Left lung (tissue), 14 donors: ENCODE measurements around the gene AMY1B. TPM values are rescaled to one million over a fixed set of nuclear protein-coding genes. Genes with fewer than 3 reads are reported as not detected.
"Not testable (repeated sequence)": the region's sequence is repeated elsewhere in the genome, so short reads cannot be mapped to it uniquely, and the experiment has no call there.

Source experiments
- ATAC-seq: fragments of 200-7000 bp; cut with Tn5 transposase; one replicate; pipeline ENCODE4 v1.9.1; 2020; ENCODE audit warnings: moderate library complexity
- DNase-seq, 4 donors: peaks; one replicate each; pipeline ENCODE4 v3.0.0-alpha.2; 2013 to 2020
- H3K27ac ChIP-seq, 2 donors: fragments of 200-600 bp; sonication (generic) in 1 of 2; one replicate each; pipeline versions ENCODE4 v1.5.0 to v1.8.0; 2020 to 2021
- H3K27me3 ChIP-seq, 2 donors: fragments of 200-600 bp; sonication (generic) in 1 of 2; one replicate each; pipeline versions ENCODE4 v1.5.0 to v1.8.0; 2020 to 2021
- H3K36me3 ChIP-seq, 2 donors: fragments of 200-600 bp; sonication (generic) in 1 of 2; one replicate each; pipeline versions ENCODE4 v1.5.0 to v1.8.0; 2020 to 2021
- H3K4me1 ChIP-seq, 2 donors: fragments of 200-600 bp; one replicate each; pipeline ENCODE4 v1.8.0; 2021
- H3K4me3 ChIP-seq, 2 donors: fragments of 200-600 bp; sonication (generic) in 1 of 2; one replicate each; pipeline versions ENCODE4 v1.5.0 to v1.8.0; 2020 to 2021; ENCODE audit warnings: mild to moderate bottlenecking in 1 of 2
- H3K9me3 ChIP-seq, 2 donors: fragments of 200-600 bp; sonication (generic) in 1 of 2; one replicate each; pipeline versions ENCODE4 v1.5.0 to v1.8.0; 2020 to 2021
- intact Hi-C, 2 donors: fragments of 100-400 bp; cut with DNase I; formaldehyde crosslinking; loops; one replicate each; pipeline versions ENCODE4 v1.11.2 to v1.14.2; 2022
- long read RNA-seq, 12 donors: library from polyadenylated mRNA in 2 of 12; unstranded in 2 of 12; transcript quantifications; one replicate each; pipeline ENCODE4 v2.0.0 and lab custom pipeline, GENCODE V29; 2019 to 2026
- polyA plus RNA-seq, 6 donors: library from polyadenylated mRNA; unstranded; fragments of 120-200 nt; gene quantifications; one replicate each; pipeline ENCODE4 v1.2.1, GENCODE V29; 2013; ENCODE audit not compliant: insufficient read length in 6 of 6
- total RNA-seq, 2 donors: library from RNA; stranded (reverse); fragmentation: NEBNext Ultra II Directional; extraction: Animal tissue kit (Norgen Biotek cat#: 25700); gene quantifications; one replicate each; pipeline ENCODE4 v1.2.1, GENCODE V29; 2021
- donor health status: DM: no; HTN: yes; CAD: no.
- donor health status: DM: no; HTN: no; CAD: no.

Gene AMY1B
- total RNA-seq (1 to 10 TPM; 2.5 to 5.2 TPM), polyA plus RNA-seq (1 to 10 TPM in 1 of 6 donors, under 1 TPM in 3, not detected in 2; 0.17 to 2.3 (median 0.38) TPM)
- long read RNA-seq, donor 1 = 0 reads
- long read RNA-seq, donor 2 = 0 reads
- long read RNA-seq, donor 3 = 0 reads
- long read RNA-seq, donor 4, partial matches to known transcripts = 0 of 1 reads
- long read RNA-seq, donor 4, other reads (novel, unspliced or antisense) = 1 of 1 reads
- long read RNA-seq, donor 5 = 0 reads
- long read RNA-seq, donor 6 = 0 reads
- long read RNA-seq, donor 7 = 0 reads
- long read RNA-seq, donor 8 = 0 reads
- long read RNA-seq, donor 9 = 0 reads
- long read RNA-seq, donor 10, partial matches to known transcripts = 2 of 15 reads
- long read RNA-seq, donor 10, other reads (novel, unspliced or antisense) = 13 of 15 reads
- long read RNA-seq, donor 11 = 0 reads
- long read RNA-seq, donor 12 = 0 reads

DNA sequence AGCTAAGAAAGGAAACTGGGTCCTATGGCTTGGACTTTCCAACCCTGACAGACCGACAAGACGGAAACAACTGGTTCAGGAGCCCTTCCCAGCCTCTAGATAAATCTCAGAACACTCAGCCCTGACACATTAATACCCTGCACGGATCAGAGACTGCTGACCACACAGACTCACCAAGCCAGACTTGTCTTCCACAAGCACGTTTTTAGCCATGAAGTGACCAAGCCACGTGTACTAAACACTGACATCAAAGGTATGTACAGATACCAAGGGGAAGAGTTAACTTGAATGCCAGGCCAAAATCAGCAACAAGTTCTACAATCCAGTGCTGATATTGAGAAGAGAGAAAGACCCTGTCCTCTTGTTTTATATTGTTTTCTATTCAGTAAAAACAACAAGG lies at the start of gene AMY1B:
Gene AMY1B, minus strand, starts transcription at position 101 of the 400 bp plus-strand sequence. CDS start 571 bp downstream, outside the sequence.
- intact Hi-C loops, H3K27me3 ChIP-seq, H3K4me3 ChIP-seq, H3K4me1 ChIP-seq, DNase-seq, H3K27ac ChIP-seq, H3K36me3 ChIP-seq, ATAC-seq, H3K9me3 ChIP-seq: not testable (repeated sequence)

DNA sequence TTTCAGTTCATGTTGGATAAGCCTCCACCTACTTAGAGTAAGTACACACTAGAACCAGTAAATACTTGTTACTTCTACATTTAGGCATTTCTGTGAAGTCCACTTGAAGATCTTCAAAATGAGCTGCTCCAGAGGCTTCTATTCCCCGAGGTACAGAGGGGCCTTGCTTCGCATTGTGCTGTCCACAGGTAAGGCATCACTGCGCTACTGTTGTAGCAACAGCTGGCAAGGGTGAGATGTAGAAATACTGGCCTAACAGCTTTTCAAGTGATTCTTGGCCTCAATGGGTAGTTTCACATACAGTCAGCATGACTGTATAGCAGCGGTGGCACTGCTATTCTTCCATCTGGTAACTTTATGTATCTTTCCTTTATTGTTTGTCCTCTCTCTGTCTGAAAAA lies 49.0 kb upstream of the AMY1B start:
- intact Hi-C loops, DNase-seq, H3K36me3 ChIP-seq, H3K27ac ChIP-seq, H3K27me3 ChIP-seq, H3K4me3 ChIP-seq, H3K4me1 ChIP-seq, H3K9me3 ChIP-seq: not testable (repeated sequence)
- peak; percentile 91 for ATAC-seq

DNA sequence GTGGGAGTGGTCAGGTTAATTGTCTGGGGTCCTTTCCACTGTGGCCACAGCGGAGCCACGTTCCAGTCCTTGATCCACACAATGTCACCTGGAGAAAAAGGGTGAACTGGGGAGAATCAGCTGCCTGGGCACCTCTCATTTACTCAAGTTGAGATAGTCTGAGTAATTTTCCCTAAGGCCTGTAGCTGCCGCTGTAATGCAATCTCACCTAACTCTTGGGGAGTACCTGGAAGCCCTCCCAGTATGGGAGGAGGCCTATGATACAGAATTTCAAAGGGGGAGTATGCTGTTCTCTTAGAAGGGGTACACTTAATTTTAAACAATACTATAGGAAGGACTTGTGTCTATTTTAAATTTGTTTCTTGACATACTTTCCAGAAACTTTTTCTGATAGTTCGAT lies 48.4 kb upstream of the AMY1B start:
- not testable (repeated sequence) for H3K36me3 ChIP-seq

DNA sequence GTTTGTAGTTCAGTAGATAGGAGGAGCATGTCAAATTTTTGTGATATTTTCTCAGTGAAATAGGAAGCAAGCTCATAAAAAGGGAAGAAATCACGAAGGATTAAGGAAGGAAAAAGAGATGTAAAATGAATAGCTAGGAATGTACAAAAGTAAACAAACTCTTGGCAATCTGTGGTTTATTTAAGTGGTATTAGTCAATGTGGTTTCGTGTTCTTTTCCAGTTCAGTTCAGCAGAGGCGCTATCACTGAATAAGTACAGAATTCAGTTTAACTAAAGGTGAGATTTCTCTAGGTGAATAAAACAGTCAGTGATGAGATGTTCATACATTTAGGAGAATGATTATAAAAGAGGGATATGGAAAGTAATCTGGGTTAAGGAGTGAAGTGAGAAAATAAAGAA lies 42.0 kb upstream of the AMY1B start:
- H3K27ac ChIP-seq, H3K4me3 ChIP-seq, H3K9me3 ChIP-seq, intact Hi-C loops, H3K27me3 ChIP-seq, H3K36me3 ChIP-seq, H3K4me1 ChIP-seq, DNase-seq: not testable (repeated sequence)
- ATAC-seq = peak; percentile 91

More for the DNA sequence above, 48.4 kb upstream of the AMY1B start:
- H3K27me3 ChIP-seq, H3K27ac ChIP-seq, DNase-seq, H3K9me3 ChIP-seq, intact Hi-C loops, H3K4me1 ChIP-seq, H3K4me3 ChIP-seq: not testable (repeated sequence)
- ATAC-seq = peak; percentile 58

DNA sequence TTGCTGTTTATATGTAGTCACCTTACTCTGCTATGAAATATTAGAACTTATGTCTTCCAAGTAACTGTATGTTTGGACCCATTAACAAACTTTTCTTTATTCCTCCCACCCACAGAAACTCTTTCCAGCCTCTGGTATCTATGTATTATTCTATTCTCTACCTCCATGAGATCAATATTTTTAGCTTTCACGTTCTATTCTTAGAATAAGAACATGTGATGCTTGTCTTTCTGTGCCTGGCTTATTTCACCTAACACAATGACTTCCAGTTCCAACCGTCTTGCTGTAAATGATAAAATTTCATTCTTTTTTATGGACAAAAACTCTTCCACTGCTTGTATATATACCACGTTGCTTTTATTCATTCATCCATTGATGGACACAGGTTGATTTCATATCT lies 39.3 kb upstream of the AMY1B start:
- ATAC-seq, H3K36me3 ChIP-seq, DNase-seq, intact Hi-C loops, H3K4me1 ChIP-seq, H3K4me3 ChIP-seq, H3K27ac ChIP-seq, H3K27me3 ChIP-seq, H3K9me3 ChIP-seq: not testable (repeated sequence)

DNA sequence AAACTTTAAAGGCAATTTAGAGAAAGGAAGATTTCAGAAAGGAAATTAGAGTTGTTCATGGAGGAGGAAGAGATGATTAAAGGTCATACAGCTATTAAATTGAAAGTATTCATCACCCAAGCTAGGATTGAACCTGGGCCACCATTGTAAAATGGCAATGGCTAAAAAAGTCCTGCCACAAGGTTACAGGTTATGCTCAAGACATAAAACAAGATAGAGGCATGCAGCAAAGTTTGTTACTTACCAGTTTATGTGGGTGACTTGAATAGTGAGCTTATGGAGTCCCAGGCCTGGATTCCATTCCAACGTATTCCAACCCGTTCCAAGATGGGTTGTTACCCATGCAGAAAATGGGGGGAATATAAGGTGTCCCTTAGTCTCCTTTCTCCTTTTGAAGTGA lies 25.5 kb upstream of the AMY1B start:
- H3K4me3 ChIP-seq, H3K4me1 ChIP-seq, H3K9me3 ChIP-seq, ATAC-seq, H3K27ac ChIP-seq, DNase-seq, H3K36me3 ChIP-seq, H3K27me3 ChIP-seq, intact Hi-C loops: not testable (repeated sequence)

DNA sequence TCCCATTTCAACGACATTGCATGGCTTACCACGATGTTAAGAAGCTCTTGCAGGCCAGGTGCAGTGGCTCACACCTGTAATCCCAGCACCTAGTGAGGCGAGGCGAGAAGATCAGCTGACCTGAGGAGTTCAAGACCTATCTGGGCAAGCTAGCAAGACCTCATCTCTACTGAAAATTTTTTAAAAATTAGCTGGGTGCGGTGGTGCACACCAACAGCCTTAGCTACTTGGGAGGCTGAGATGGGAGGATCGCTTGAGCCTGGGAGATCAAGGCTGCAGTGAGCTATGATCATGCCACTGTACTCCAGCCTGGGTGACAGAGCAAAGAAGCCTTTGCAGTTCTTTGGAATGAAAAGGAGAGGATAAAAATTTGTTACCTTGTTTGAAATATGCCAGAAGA lies 21.4 kb upstream of the AMY1B start:
- H3K4me1 ChIP-seq, ATAC-seq, H3K36me3 ChIP-seq, H3K4me3 ChIP-seq, intact Hi-C loops, DNase-seq, H3K27ac ChIP-seq, H3K27me3 ChIP-seq, H3K9me3 ChIP-seq: not testable (repeated sequence)

DNA sequence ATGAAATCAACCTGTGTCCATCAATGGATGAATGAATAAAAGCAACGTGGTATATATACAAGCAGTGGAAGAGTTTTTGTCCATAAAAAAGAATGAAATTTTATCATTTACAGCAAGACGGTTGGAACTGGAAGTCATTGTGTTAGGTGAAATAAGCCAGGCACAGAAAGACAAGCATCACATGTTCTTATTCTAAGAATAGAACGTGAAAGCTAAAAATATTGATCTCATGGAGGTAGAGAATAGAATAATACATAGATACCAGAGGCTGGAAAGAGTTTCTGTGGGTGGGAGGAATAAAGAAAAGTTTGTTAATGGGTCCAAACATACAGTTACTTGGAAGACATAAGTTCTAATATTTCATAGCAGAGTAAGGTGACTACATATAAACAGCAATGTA lies 14.4 kb upstream of the AMY1B start:
- DNase-seq, H3K36me3 ChIP-seq, H3K27me3 ChIP-seq, H3K4me3 ChIP-seq, intact Hi-C loops, H3K4me1 ChIP-seq, H3K9me3 ChIP-seq, H3K27ac ChIP-seq, ATAC-seq: not testable (repeated sequence)

DNA sequence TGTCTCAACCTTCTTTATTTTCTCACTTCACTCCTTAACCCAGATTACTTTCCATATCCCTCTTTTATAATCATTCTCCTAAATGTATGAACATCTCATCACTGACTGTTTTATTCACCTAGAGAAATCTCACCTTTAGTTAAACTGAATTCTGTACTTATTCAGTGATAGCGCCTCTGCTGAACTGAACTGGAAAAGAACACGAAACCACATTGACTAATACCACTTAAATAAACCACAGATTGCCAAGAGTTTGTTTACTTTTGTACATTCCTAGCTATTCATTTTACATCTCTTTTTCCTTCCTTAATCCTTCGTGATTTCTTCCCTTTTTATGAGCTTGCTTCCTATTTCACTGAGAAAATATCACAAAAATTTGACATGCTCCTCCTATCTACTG lies 11.7 kb upstream of the AMY1B start:
- DNase-seq, H3K27ac ChIP-seq, intact Hi-C loops, H3K27me3 ChIP-seq, H3K36me3 ChIP-seq, H3K4me3 ChIP-seq, H3K4me1 ChIP-seq, H3K9me3 ChIP-seq: not testable (repeated sequence)
- peak; percentile 91 for ATAC-seq

DNA sequence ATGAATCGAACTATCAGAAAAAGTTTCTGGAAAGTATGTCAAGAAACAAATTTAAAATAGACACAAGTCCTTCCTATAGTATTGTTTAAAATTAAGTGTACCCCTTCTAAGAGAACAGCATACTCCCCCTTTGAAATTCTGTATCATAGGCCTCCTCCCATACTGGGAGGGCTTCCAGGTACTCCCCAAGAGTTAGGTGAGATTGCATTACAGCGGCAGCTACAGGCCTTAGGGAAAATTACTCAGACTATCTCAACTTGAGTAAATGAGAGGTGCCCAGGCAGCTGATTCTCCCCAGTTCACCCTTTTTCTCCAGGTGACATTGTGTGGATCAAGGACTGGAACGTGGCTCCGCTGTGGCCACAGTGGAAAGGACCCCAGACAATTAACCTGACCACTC lies 5.2 kb upstream of the AMY1B start:
- intact Hi-C loops, H3K4me3 ChIP-seq, H3K27me3 ChIP-seq, H3K4me1 ChIP-seq, H3K27ac ChIP-seq, DNase-seq, H3K9me3 ChIP-seq, H3K36me3 ChIP-seq: not testable (repeated sequence)
- peak; percentile 54 for ATAC-seq

DNA sequence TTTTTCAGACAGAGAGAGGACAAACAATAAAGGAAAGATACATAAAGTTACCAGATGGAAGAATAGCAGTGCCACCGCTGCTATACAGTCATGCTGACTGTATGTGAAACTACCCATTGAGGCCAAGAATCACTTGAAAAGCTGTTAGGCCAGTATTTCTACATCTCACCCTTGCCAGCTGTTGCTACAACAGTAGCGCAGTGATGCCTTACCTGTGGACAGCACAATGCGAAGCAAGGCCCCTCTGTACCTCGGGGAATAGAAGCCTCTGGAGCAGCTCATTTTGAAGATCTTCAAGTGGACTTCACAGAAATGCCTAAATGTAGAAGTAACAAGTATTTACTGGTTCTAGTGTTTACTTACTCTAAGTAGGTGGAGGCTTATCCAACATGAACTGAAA lies 4.7 kb upstream of the AMY1B start:
- H3K9me3 ChIP-seq, H3K4me1 ChIP-seq, H3K4me3 ChIP-seq, H3K36me3 ChIP-seq, H3K27ac ChIP-seq, DNase-seq, H3K27me3 ChIP-seq, intact Hi-C loops: not testable (repeated sequence)
- ATAC-seq = peak; percentile 93

DNA sequence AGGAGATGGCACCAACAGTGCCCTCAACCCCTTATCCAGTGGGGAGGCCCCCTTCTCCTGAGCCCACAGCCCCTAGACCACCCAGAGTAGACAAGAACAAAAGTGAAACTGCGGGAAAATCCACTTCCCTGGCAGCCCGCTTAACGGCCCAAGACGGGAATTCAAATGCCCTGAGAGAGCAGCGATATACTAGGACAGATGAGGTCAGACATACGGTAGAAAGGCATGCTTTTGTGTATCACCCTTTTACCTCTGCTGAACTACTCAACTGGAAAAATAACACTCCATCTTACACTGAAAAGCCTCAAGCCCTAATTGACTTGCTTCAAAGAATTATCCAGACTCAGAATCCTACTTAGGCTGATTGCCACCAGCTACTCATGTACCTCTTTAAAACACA lies 1.4 kb upstream of the AMY1B start:
- H3K4me3 ChIP-seq, H3K27ac ChIP-seq, H3K27me3 ChIP-seq, H3K9me3 ChIP-seq, H3K4me1 ChIP-seq, H3K36me3 ChIP-seq, ATAC-seq, intact Hi-C loops, DNase-seq: not testable (repeated sequence)

DNA sequence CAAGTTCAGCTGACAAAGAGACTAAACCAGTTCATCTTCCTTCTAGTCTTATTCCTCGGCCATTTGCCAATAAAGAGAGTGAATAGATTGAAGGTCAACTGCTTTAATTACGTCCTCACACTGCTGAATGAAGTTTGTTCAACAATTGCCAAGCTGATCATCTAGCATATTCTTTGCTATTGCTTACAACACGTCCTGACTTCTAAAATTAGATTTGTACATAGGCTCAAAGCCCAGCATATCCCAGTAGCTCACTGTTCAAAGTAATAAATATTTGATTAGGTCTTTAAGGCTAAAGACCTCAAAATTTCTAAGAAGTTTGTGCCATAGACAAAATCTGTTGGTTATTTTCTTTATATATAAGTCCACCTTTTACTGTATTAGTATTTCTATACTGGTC lies 19.7 kb downstream of the AMY1B start:
- H3K9me3 ChIP-seq, H3K4me1 ChIP-seq, H3K27ac ChIP-seq, H3K4me3 ChIP-seq, H3K27me3 ChIP-seq, intact Hi-C loops, H3K36me3 ChIP-seq, DNase-seq, ATAC-seq: not testable (repeated sequence)

DNA sequence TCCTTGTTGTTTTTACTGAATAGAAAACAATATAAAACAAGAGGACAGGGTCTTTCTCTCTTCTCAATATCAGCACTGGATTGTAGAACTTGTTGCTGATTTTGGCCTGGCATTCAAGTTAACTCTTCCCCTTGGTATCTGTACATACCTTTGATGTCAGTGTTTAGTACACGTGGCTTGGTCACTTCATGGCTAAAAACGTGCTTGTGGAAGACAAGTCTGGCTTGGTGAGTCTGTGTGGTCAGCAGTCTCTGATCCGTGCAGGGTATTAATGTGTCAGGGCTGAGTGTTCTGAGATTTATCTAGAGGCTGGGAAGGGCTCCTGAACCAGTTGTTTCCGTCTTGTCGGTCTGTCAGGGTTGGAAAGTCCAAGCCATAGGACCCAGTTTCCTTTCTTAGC lies 40.5 kb downstream of the AMY1B start, which contains the start of gene AMY1A:
Gene AMY1A, plus strand, starts transcription at position 301 of the 400 bp plus-strand sequence. CDS start 571 bp downstream, outside the sequence.
- intact Hi-C loops, H3K9me3 ChIP-seq, ATAC-seq, DNase-seq, H3K4me1 ChIP-seq, H3K36me3 ChIP-seq, H3K27ac ChIP-seq, H3K27me3 ChIP-seq, H3K4me3 ChIP-seq: not testable (repeated sequence)
